H9 (cell line): ENCODE data around the gene ROCK2. TPM values are rescaled to one million over a fixed set of nuclear protein-coding genes. Genes with fewer than 3 reads are reported as not detected.

Experiments
- DNase-seq: peaks from one replicate; pipeline ENCODE4 v3.0.0-alpha.2; 2017
- H2AFZ ChIP-seq: one replicate; pipeline ENCODE4 v1.6.1; 2013; ENCODE audit warnings: mild to moderate bottlenecking, low read length, control low read depth, moderate library complexity
- H2AK5ac ChIP-seq: 2 replicates; pipeline ENCODE4 v1.6.1; 2013; ENCODE audit warnings: low read length, control low read depth, mixed read lengths; ENCODE audit not compliant: insufficient read length
- H2BK120ac ChIP-seq: one replicate; pipeline ENCODE4 v1.6.1; 2013; ENCODE audit warnings: low read depth, mild to moderate bottlenecking, low read length, control low read depth, inconsistent platforms; ENCODE audit not compliant: poor library complexity, severe bottlenecking
- H2BK12ac ChIP-seq: 2 replicates; pipeline ENCODE4 v1.6.1; 2013; ENCODE audit warnings: low read length, control low read depth, mixed read lengths, low read depth; ENCODE audit not compliant: insufficient read length
- H2BK15ac ChIP-seq: 2 replicates; pipeline ENCODE4 v1.6.1; 2013; ENCODE audit warnings: low read depth, low read length, control low read depth
- H2BK20ac ChIP-seq: one replicate; pipeline ENCODE4 v1.6.1; 2013; ENCODE audit warnings: low read depth, mild to moderate bottlenecking, low read length, control low read depth, inconsistent platforms; ENCODE audit not compliant: poor library complexity, severe bottlenecking
- H2BK5ac ChIP-seq: 2 replicates; pipeline ENCODE4 v1.6.1; 2013; ENCODE audit warnings: low read length, control low read depth, mixed read lengths; ENCODE audit not compliant: insufficient read length
- H3K14ac ChIP-seq: 2 replicates; pipeline ENCODE4 v1.6.1; 2013; ENCODE audit warnings: low read length, control low read depth; ENCODE audit not compliant: insufficient read depth
- H3K18ac ChIP-seq: 2 replicates; pipeline ENCODE4 v1.6.1; 2013; ENCODE audit warnings: low read depth, mild to moderate bottlenecking, mixed read lengths, low read length, control low read depth; ENCODE audit not compliant: insufficient read length
- H3K23ac ChIP-seq: 2 replicates; pipeline ENCODE4 v1.6.1; 2013; ENCODE audit warnings: low read length, control low read depth, mixed read lengths, low read depth; ENCODE audit not compliant: insufficient read length
- H3K23me2 ChIP-seq: 2 replicates; pipeline ENCODE4 v1.6.1; 2013; ENCODE audit warnings: low read depth, mild to moderate bottlenecking, mixed read lengths, low read length, control low read depth; ENCODE audit not compliant: insufficient read length, poor library complexity, severe bottlenecking
- H3K27ac ChIP-seq: 2 replicates; pipeline ENCODE4 v1.5.1; 2013; ENCODE audit warnings: low read length, control low read depth, mixed read lengths, low read depth; ENCODE audit not compliant: insufficient read length
- H3K27me3 ChIP-seq: 2 replicates; pipeline ENCODE4 v1.6.1; 2013; ENCODE audit warnings: low read length, control low read depth, inconsistent platforms; ENCODE audit not compliant: insufficient read depth
- H3K4ac ChIP-seq: 2 replicates; pipeline ENCODE4 v1.6.1; 2013; ENCODE audit warnings: low read depth, mild to moderate bottlenecking, control low read depth, inconsistent platforms, low read length, moderate library complexity
- H3K4me1 ChIP-seq: 2 replicates; pipeline ENCODE4 v1.6.1; 2013; ENCODE audit warnings: low read length, control low read depth, inconsistent platforms; ENCODE audit not compliant: insufficient read depth
- H3K4me2 ChIP-seq: 2 replicates; pipeline ENCODE4 v1.6.1; 2013; ENCODE audit warnings: low read length, control low read depth, mixed read lengths; ENCODE audit not compliant: insufficient read length, insufficient read depth
- H3K56ac ChIP-seq: 2 replicates; pipeline ENCODE4 v1.6.1; 2013; ENCODE audit warnings: low read depth, mild to moderate bottlenecking, mixed read lengths, low read length, control low read depth; ENCODE audit not compliant: insufficient read length
- H3K79me1 ChIP-seq: 2 replicates; pipeline ENCODE4 v1.6.1; 2013; ENCODE audit warnings: low read depth, mild to moderate bottlenecking, moderate library complexity, low read length, control low read depth, inconsistent platforms; ENCODE audit not compliant: insufficient read depth, poor library complexity, severe bottlenecking
- H3K79me2 ChIP-seq: 2 replicates; pipeline ENCODE4 v1.6.1; 2013; ENCODE audit warnings: low read length, control low read depth, inconsistent platforms; ENCODE audit not compliant: insufficient read depth
- H3K9ac ChIP-seq: 2 replicates; pipeline ENCODE4 v1.6.1; 2013; ENCODE audit warnings: low read length, control low read depth, mixed read lengths; ENCODE audit not compliant: insufficient read length; ENCODE audit errors: extremely low read depth
- H3K9me3 ChIP-seq: one replicate; pipeline ENCODE4 v1.6.1; 2013; ENCODE audit warnings: low read depth, low read length, inconsistent platforms; ENCODE audit not compliant: control insufficient read depth
- H3T11ph ChIP-seq: one replicate; pipeline ENCODE4 v1.6.1; 2013; ENCODE audit warnings: mild to moderate bottlenecking, low read length, control low read depth, inconsistent platforms
- H4K20me1 ChIP-seq: one replicate; pipeline ENCODE4 v1.6.1; 2013; ENCODE audit not compliant: control insufficient read depth, insufficient read length, insufficient read depth
- H4K5ac ChIP-seq: 2 replicates; pipeline ENCODE4 v1.6.1; 2013; ENCODE audit warnings: low read depth, mild to moderate bottlenecking, mixed read lengths, low read length, control low read depth; ENCODE audit not compliant: insufficient read length
- H4K8ac ChIP-seq: replicated peaks from 2 replicates; pipeline ENCODE4 v1.6.1; 2013; ENCODE audit warnings: low read length, control low read depth, mixed read lengths, low read depth; ENCODE audit not compliant: insufficient read length
- H4K91ac ChIP-seq: 2 replicates; pipeline ENCODE4 v1.6.1; 2013; ENCODE audit warnings: low read depth, mild to moderate bottlenecking, moderate library complexity, mixed read lengths, low read length, control low read depth; ENCODE audit not compliant: insufficient read length
- H3K27ac Mint-ChIP-seq, 3 experiments: 2 replicates in 2 of 3; 3 replicates in 1 of 3; pipeline ENCODE4 v1.8.0; 2020 to 2021; ENCODE audit warnings: mixed read lengths in 3 of 3, mild to moderate bottlenecking in 1 of 3, moderate library complexity in 1 of 3
- H3K27me3 Mint-ChIP-seq: 2 replicates; pipeline ENCODE4 v1.8.0; 2021; ENCODE audit warnings: low read depth, mild to moderate bottlenecking, moderate library complexity, mixed read lengths
- H3K36me3 Mint-ChIP-seq, 3 experiments: 2 replicates in 2 of 3; 3 replicates in 1 of 3; pipeline ENCODE4 v1.8.0; 2020 to 2021; ENCODE audit warnings: low read depth in 3 of 3, mixed read lengths in 3 of 3; ENCODE audit not compliant: insufficient read depth in 1 of 3
- H3K4me1 Mint-ChIP-seq, 2 experiments: 2 replicates each; pipeline ENCODE4 v1.8.0; 2020; ENCODE audit warnings: mixed read lengths in 2 of 2
- H3K4me3 Mint-ChIP-seq, 2 experiments: 2 replicates in 1 of 2; 3 replicates in 1 of 2; pipeline ENCODE4 v1.8.0; 2020 to 2021; ENCODE audit warnings: mild to moderate bottlenecking in 2 of 2, mixed read lengths in 2 of 2, moderate library complexity in 1 of 2
- H3K9me3 Mint-ChIP-seq, 2 experiments: 2 replicates in 1 of 2; 3 replicates in 1 of 2; pipeline ENCODE4 v1.8.0; 2020; ENCODE audit warnings: mild to moderate bottlenecking in 2 of 2, mixed read lengths in 2 of 2, moderate library complexity in 1 of 2
- CTCF ChIP-seq: fragments of 200-600 bp; sonication (generic); conservative IDR thresholded peaks from 3 replicates; pipeline ENCODE4 v1.8.0; 2021; ENCODE audit warnings: antibody characterized with exemption, mild to moderate bottlenecking
- WGBS: extraction: QIAGEN DNeasy Blood & Tissue Kit; methylation state at CpG from one replicate; pipeline ENCODE4 v1.1.7; 2013; ENCODE audit warnings: missing lambda C conversion rate, low lambda C conversion rate, mixed read lengths; ENCODE audit not compliant: insufficient read length; ENCODE audit errors: extremely low coverage; 5-methylcytosine and 5-hydroxymethylcytosine counted together
- total RNA-seq: library from RNA; stranded (reverse); gene quantifications from 2 replicates; pipeline ENCODE4 v1.2.1, GENCODE V29; 2021

Gene ROCK2
- total RNA-seq, 1 experiment from 2014 or later: 33.2 TPM

GRCh38 chr2:11327871-11328270 lies 16.6 kb downstream of the ROCK2 start:
- H4K91ac ChIP-seq: no peak overlapping the region
- H2AFZ ChIP-seq: no peak overlapping the region

More at GRCh38 chr2:11327871-11328270, 16.6 kb downstream of the ROCK2 start:
- no peak overlapping the region for H3K18ac ChIP-seq
- no peak overlapping the region for H3K9ac ChIP-seq
- no peaks in the 10 kb centered on the region for H4K20me1 ChIP-seq
- H3K23ac ChIP-seq: no peak overlapping the region
- DNase-seq: no peak
- WGBS: no CpG with 5 or more reads among the region's 2 CpGs
- H4K5ac ChIP-seq: no peak overlapping the region
- peaks cover 7% of the 10 kb centered on the region for H3K79me1 ChIP-seq
- H3K79me2 ChIP-seq: peaks cover 15% of the 10 kb centered on the region; the same call in 1 of the 2 replicates
- H3K23me2 ChIP-seq: no peaks in the 10 kb centered on the region
- H4K8ac ChIP-seq: no peak overlapping the region
- no peak overlapping the region for H3T11ph ChIP-seq
- no peak overlapping the region for H3K56ac ChIP-seq
- H2AK5ac ChIP-seq: no peak overlapping the region
- peaks cover 0 to 3% (median 3%) of the 10 kb centered on the region in 3 experiments; a peak in 5 of 7 replicates for H3K36me3 Mint-ChIP-seq
- no peak overlapping the region for H3K27ac Mint-ChIP-seq
- H3K4me2 ChIP-seq: no peak overlapping the region
- peaks cover 3% of the 10 kb centered on the region in 2 experiments; a peak in 2 of 5 replicates for H3K9me3 Mint-ChIP-seq
- no peak overlapping the region for H3K14ac ChIP-seq
- H2BK5ac ChIP-seq: no peak overlapping the region
- peaks cover 0 to 2% of the 10 kb centered on the region in 2 experiments; a peak in 1 of 4 replicates for H3K4me1 Mint-ChIP-seq
- no peak overlapping the region for H3K4me3 Mint-ChIP-seq
- no peak overlapping the region for H2BK120ac ChIP-seq
- H3K4me1 ChIP-seq: no peaks in the 10 kb centered on the region
- no peak overlapping the region for H2BK15ac ChIP-seq
- no peaks in the 10 kb centered on the region for H3K27me3 ChIP-seq
- no peaks in the 10 kb centered on the region for H3K9me3 ChIP-seq
- no peak overlapping the region for H2BK12ac ChIP-seq
- TF ChIP-seq CTCF: no peak
- no peaks in the 10 kb centered on the region for H3K27me3 Mint-ChIP-seq
- no peak overlapping the region for H3K27ac ChIP-seq
- H2BK20ac ChIP-seq: no peak overlapping the region
- H3K4ac ChIP-seq: no peak overlapping the region
